CD4-positive, alpha-beta T cell treated with Interleukin-10 for 1 hour (primary cell): Measurements from ENCODE around the gene ATRIP.
"Not testable (repeated sequence)": the region's sequence is repeated elsewhere in the genome, so short reads cannot be mapped to it uniquely, and the experiment has no call there.

Experiments
- DNase-seq: peaks from one replicate; pipeline ENCODE4 v3.0.0-alpha.2; 2020

ATRIP gene

GRCh38 chr3:48439820-48440589, 6.5 kb upstream of the ATRIP start, which contains the start of the genes CCDC51 and TMA7:
Gene CCDC51 (minus strand): TSS chr3:48440119. CDS start chr3:48435128, 4,991 bp downstream.
Gene TMA7 (plus strand): TSS chr3:48440257. CDS start chr3:48440297, 40 bp downstream.
- DNase-seq = peak; percentile 98

- peak; percentile 32 for DNase-seq
Measured at GRCh38 chr3:48440590-48440958, 6.0 kb upstream of the ATRIP start.

- DNase-seq = no peak
Measured at GRCh38 chr3:48441940-48442339, 4.6 kb upstream of the ATRIP start.

- DNase-seq = no peak
Measured at GRCh38 chr3:48445277-48445882, 1.2 kb upstream of the ATRIP start.

GRCh38 chr3:48446043-48446424, 503 bp upstream of the ATRIP start:
- DNase-seq = no peak

GRCh38 chr3:48451270-48451669, 4.7 kb downstream of the ATRIP start:
- no peak for DNase-seq

GRCh38 chr3:48456456-48456855, 9.9 kb downstream of the ATRIP start:
- DNase-seq = no peak

GRCh38 chr3:48459331-48459730, 12.8 kb downstream of the ATRIP start:
- no peak for DNase-seq

- DNase-seq = no peak
Measured at GRCh38 chr3:48459773-48460516, 13.4 kb downstream of the ATRIP start.

- DNase-seq = no peak
Measured at GRCh38 chr3:48460517-48460902, 14.0 kb downstream of the ATRIP start.

- DNase-seq = not testable (repeated sequence)
Measured at GRCh38 chr3:48461767-48462166, 15.2 kb downstream of the ATRIP start.

GRCh38 chr3:48463703-48464102, 17.2 kb downstream of the ATRIP start:
- no peak for DNase-seq

GRCh38 chr3:48464713-48465221, 18.2 kb downstream of the ATRIP start:
- no peak for DNase-seq

- no peak for DNase-seq
Measured at GRCh38 chr3:48465237-48465530, 18.6 kb downstream of the ATRIP start.

- peak; percentile 83 for DNase-seq
Measured at GRCh38 chr3:48465531-48466378, 19.2 kb downstream of the ATRIP start.

- peak; percentile 42 for DNase-seq
Measured at GRCh38 chr3:48466386-48467109, 20.0 kb downstream of the ATRIP start.

GRCh38 chr3:48467110-48467454, 20.5 kb downstream of the ATRIP start:
- DNase-seq = no peak

GRCh38 chr3:48467473-48468267, 21.1 kb downstream of the ATRIP start:
- no peak for DNase-seq

- no peak for DNase-seq
Measured at GRCh38 chr3:48468329-48468731, 21.8 kb downstream of the ATRIP start.

- no peak for DNase-seq
Measured at GRCh38 chr3:48469046-48469915, 22.7 kb downstream of the ATRIP start.
